Endothelial cell of hepatic sinusoid (primary cell): ENCODE data around the gene ZG16B.

Source experiments
- in situ Hi-C: cut with HindIII; loops from 2 replicates; pipeline ENCODE4 v1.10.0; 2017; ENCODE audit warnings: low sequenced_read_pairs

Gene ZG16B

DNA sequence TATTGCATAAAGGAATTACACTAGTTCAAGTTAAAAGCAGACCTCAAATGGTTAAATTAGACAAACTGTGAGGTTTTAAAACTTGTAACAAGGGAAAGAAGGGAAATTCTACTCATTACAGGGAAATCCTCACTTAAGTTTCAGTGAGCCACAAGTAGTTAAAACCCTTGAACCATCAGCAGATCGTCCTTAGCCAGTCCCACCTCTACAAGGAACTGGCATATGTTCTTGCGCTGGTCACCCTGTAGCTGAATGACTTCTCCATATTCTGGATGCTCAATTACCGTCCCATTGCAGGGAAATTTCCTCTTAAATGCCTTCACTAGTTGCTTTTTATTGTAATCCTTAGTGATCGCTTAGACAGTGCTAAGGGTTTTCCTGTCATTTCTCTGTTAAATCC, 7.6 kb upstream of the ZG16B start:
- in situ Hi-C loops, result loop anchor here (5.0 kb wide), 1 partner anchor 80 kb away; no protein-coding TSS in a partner anchor

DNA sequence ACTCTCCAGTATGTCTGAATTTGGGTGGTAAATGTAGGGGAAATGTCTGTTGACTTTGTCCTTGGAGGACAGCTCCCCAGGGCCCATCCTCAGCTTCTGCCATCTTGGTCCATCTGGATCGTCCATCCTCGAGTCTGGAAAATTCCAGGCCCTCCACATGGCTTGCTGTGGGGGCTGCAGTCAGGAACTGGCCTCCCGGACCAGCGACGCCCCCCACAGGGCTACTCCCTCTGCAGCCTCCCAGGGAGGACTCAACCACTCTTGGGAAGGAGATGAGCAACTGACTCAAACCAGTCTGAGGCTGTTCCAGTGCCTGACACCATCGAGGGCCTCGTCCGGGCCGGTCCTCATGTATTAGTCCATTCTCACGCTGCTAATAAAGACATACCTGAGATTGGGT, 5.5 kb upstream of the ZG16B start:
- in situ Hi-C loops, result loop anchor here (5.0 kb wide), 1 partner anchor 82 kb away; no protein-coding TSS in a partner anchor

DNA sequence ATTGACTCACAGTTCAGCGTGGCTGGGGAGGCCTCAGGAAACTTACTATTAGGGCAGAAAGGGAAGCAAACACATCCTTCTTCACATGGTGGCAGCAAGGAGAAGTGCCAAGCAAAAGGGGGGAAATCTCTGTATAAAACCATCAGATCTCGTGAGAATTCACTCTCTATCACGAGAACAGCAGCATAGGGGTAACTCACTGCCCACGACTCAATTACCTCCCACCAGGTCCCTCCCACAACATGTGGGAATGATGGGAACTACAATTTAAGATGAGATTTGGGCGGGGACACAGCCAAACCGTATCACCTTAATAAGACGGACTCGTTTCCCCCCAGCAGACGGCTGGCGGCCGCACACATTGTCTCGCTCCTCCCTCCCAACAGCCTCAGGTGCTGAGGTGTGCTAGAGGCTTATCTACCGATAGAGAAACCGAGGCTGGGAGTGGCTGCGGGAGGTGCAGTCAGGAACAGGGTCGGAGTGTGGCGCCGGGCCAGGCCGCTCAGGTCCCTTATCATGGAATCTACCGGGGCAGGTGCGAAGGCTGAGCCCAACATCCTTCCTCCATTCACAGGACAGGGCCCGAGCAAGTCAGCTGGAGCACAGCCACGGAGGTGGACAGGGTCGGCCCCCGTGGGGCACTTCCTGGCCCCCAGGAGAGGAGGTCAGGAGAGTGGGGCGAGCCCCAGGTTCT, 4.9 kb upstream of the ZG16B start:
- in situ Hi-C loops, result no loop called here

DNA sequence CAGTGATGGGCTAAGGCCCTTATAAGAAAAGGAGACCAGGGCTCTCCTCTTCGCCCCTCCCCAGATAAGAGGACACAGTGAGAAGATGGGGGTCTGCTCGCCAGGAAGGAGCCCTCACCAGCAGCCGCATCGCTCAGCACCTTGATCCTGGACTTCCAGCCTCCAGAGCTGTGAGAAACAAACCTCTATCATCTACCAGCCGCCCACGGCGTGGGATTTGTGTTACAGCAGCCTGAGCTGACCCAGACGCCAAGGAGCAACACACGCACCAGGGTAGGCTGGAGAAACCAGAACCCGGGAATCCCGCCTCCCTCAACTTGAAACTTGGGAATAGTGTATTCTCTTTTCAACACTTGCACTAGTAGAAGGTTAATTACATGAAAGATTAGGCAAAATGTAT, 4.2 kb upstream of the ZG16B start:
- in situ Hi-C loops, result no loop called here

DNA sequence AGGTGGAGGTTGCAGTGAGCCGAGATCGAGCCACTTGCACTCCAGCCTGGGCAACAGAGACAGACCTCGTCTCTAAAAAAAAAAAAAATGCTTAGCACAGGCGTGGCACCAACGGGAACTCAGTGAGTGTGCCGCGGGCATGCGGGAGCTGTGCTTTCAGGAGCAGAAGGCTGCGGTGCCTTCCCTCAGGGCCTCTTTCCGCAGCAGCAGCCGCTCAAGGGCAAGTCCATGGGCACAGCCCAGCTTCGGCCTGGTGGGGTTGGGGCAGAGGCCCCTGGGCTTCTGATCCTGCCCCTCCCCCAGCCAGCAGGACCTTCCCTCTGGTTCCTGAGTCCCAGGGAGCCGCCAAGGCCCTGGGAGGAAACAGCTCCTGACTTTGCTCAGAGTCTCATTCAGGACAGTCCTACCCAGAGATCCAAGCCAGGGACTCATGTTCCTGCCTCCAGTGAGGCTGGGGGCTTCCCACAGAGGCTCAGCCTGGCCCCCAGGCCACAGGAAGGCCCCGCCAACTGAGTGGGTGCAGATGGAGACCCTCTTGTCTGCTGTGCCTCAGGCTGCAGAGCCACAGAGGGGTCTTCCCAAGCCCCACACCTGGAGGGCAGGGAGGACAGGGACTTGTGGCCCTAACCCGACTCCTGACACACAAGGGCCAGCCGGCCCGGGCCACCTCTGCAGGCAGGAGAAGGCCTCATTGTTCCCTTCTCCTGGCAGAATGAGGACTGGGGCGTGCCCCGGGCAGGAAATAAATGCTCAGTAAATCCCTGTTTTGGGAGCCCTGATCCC, 3.3 kb upstream of the ZG16B start:
- in situ Hi-C loops, result no loop called here

DNA sequence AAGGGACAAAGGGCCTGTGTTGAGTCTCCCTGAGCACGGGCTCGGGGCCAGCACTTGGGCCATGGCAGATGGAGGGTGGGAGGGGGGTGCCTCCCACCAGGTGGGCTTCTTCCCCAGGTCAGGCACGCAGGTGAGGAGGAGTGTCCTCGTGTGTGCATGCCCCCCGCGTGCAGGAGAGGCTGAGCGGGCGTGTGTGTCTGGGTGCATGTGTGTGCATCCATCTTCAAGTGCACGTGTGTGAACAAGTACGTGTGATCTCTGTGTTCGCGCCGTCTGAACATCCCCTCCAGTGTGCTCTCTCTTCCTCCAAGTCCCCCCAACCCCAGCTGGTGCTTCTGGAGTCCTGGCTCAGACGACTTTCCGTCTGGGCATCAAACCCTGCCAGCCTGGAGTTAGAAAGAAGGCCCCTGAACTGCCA, 2.7 kb upstream of the ZG16B start:
- in situ Hi-C loops, result no loop called here

DNA sequence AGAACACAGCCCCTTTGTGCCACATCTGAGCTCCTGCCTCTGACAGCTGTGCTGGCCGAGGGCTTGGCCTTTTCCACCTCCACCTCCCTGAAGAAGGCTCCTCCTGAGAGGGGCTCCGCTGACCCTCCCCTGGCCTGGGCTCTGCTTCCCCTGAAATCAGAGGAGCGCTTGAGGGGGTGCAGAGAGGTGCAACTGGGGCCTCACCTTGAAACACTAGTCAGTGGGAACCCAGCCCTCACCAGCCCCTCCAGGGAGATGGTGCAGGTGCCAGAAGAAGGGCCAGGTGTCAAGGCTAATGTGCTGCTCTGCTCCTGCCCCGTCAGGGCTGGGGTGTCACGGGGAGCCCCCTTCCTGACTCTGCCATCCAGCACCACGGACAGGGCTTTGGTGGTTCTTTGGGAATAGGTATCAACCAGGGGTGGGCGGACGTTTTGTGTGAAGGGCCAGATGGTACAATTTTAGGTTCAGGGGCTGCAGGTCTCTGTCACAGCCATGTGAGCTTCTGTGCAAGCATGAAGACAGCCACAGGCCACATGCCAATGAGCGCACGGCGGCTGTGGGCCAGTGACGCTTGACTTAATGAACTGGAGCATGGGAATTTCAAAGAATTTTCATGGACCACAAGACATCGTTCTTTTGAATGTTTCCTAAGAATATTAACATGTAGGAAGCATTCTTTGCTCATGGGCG, 2.1 kb upstream of the ZG16B start:
- in situ Hi-C loops, result no loop called here

DNA sequence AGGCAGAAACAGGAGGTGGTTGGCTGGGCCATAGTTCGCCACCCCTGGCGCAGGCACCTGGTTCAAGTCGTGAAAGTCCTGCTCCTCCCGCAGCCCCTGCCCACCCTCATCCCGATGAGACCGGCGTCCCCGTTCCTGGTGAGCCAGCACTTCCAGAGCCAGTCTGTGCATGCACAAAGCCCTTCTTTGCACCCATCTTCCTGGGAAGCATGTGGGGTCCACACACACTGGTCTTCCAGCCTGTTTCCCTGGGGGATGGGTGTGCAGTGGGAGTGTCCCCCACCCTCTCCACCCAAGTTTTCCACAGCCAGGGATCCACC, 1.6 kb upstream of the ZG16B start:
- in situ Hi-C loops, result no loop called here

DNA sequence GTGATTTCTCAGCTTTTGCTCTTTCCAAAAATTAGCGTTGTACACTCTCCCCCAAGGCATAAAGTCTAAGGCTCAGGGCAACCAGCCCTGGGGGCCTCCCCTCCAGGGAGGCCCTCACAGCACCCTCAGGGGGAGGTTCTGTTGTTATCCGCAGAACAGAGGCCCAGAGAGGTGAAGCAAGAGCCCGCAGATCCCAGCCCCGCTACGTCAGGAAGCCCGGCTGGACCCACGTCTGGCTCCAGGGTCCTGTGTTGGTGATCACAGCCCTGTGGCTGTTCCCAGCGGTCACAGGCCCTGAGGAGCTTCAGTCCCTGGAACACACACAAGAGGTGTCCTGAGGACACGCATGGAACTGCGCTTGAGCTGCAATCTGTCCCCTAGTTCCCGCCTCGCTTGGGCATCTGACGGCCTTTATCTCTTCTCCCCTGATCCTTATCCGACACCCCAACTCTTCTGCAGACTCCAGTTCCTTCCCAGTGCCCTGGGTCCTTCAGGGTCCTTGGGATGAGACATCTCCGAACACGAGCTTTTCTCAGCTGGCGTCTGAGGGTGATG, 1.1 kb upstream of the ZG16B start:
- in situ Hi-C loops, result no loop called here

DNA sequence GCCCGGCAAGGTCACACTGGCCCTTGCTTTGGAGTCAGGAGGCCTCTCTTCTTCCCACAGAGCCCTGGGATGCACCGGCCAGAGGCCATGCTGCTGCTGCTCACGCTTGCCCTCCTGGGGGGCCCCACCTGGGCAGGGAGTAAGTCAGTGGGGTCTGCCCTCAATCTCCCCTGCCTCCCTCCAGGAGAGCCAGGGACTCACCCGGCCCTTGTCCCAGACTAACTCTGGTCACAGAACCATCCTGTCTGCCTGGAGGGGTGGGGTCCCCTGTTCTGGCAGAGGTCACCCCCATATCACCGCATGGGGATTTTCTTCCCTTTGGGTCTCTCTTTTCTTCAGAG, 222 bp downstream of the ZG16B start:
- in situ Hi-C loops, result no loop called here

DNA sequence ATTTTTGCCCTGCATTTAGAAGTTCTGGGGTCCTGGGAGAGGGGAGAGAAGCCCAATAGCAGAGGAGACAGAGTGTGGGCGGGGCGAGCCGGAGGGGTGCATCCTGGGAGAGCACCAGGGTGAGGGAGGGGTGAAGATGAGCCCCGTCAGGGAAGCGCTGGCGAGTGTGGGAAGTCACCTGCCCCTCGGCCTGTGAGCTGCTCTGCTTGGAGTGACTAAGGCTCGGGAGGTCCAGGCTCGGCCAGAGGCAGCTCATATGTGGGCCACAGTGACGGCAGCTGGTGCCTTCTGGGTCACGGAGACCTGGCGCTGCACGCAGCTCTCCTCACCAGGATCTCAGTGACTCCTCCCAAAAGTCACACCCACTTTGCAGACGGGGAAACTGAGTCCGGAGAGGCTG, 1.1 kb downstream of the ZG16B start:
- in situ Hi-C loops, result no loop called here

DNA sequence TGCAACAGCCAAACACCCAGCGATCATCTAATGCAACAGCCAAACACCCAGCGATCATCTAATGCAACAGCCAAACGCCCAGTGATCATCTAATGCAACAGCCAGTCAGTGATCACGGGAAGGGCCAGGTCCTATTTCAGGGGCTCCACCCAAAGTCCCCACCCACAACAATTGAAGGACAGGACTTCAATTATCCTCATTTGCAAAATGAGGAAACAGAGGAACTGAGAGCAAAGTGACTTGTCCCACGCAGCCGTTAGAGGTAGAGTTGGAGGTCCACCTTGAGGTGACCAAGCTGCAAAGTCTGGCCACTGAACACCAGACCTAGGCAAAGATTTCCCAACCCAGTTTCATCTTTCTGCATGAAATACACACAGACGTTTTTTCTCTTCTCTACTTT, 3.7 kb downstream of the ZG16B start:
- in situ Hi-C loops, result no loop called here

DNA sequence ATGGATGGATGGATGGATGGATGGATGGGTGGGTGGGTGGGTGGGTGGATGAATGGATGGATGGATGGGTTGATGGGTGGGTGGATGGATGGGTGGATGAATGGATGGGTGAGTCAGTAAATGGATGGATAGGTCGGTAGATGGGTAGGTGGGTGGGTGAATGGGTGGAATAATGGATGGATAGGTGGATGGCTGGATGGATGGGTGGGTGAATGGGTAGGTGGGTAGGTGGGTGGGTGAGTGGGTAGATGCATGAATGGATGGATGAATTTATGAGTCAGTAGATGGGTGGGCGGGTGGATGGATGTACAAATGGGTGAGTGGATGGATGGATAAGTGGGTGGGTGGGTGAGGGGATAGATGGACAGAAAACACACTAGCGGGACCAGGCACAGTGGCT, 4.9 kb downstream of the ZG16B start:
- in situ Hi-C loops, result no loop called here

DNA sequence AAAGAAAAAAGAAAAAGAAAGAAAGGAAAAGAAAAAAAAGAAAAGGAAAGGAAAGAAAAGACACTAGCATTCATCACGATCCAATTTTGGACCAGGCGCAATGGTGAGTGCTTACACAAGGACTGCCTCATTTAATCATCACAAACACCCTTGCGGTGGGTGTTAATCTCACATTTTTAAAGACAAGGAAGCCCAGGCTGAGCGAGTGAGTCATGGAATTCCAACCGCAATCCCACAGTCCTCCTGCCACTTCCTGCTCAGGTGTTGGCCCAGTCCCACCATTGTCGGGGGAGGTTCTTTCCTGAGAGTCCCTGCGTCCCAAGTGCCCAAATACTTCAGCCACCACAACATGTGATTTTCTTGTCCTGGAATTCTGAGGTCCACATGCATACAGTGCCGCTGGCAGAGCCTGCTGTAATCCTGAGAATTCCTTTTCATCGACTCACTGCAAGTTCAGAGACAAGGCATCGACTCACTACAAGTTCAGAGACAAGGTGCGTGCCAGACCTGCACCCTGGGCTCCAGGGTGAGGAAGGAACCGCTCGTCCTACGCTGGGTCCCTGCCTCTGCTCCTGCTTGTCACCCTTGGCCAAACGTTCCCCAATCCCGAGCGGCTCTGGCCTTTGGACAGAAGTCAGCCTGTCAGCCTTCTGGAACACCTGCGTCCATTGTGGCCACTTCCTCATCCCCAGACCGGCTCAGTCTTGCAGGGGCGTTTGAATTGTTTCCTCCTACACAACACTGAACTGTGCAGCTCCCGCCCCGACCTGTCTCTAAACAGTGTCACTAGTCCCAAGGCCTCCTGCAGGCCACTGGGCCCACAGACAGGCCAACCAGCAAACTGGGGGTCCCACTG, 5.8 kb downstream of the ZG16B start:
- in situ Hi-C loops, result no loop called here

DNA sequence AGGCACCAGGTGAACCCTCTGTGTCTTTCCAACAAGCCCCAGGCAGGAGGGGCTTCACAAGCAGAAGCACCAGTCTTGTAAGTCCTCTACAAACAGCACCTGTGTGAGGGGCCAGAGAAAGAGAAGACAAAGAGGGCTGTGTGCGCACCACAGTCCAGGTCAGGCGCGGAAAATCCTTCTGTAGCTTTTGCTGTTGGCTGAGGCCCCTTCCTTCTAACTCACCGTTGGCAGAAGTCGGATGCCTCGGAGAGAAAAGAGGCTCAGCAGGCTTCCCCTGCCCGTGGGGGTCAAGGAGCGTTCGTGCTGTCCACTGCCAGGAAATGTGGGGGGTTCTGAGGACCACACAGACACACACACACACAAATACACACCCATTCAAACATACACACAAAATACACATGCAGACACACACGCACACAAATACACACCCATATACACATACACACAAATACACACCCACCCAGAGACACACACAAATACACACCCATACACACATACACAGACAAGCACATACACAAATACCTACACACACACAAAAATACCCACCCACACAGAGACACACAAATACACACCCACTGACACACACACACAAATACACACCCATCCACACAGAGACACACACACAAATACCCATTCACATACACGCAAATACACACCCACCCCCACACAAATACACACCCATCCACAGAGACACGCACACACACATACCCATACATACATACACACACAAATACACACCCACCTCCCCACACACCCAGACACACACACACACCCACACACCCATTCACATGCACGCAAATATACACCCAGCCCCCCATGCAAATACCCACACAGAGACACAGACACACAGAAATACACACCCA, 6.8 kb downstream of the ZG16B start:
- in situ Hi-C loops, result no loop called here

DNA sequence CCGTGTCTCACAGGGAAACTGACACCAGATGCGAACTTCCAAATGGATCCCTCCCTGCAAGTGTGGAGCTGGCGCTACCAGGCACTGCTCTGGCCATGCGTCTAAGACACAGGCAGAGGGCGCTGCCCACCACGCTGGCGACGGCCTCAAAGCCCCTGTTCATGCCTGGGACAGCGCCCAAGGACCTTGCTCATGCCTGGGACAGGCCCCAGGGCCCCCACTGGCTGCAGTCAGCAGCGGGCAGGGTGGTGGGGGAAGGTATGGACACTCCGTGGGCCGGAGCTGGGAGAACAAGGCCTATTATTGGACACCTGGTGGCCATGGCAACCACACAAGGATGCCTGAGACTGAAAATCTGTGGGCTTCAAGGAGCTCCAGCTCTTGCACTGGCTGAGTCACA, 8.8 kb downstream of the ZG16B start:
- in situ Hi-C loops, result no loop called here

DNA sequence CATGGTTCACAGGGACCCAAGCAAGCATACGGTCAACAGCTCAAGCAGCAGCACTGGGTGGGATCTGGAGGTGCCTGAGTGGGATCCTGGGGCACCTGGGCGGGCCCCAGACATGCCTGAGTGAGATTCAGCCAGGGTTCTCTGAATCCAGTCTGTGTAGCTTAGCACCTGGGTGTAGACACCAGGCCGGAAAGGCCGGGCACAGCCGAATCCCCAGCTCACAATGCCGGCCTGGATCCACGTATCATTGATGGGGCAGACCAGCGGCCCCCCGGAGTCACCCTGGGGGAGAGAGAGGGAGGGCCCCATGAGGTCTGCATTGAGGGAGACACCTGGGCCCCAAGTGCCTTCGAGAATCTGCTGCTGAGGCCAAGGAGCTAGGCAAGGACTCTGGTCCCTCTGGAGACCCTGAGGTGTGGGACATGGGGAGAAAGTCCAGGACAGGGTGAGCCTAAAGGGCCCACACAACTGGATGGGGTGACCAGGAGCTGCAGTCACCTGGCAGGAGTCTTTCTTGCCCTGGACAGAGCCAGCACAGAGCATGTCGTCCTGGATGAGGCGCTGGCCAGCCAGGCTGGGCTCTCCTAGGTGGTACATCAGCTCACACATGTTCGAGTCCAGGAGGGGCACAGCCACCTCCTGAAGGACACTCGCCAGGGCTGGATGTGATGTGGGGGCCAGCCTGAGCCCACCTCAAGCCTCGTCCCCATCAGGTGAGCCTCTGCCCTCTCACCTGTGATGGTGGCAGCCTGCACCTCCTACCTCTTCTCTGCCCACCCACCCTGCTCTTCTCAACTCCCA, 9.7 kb downstream of the ZG16B start:
- in situ Hi-C loops, result no loop called here

DNA sequence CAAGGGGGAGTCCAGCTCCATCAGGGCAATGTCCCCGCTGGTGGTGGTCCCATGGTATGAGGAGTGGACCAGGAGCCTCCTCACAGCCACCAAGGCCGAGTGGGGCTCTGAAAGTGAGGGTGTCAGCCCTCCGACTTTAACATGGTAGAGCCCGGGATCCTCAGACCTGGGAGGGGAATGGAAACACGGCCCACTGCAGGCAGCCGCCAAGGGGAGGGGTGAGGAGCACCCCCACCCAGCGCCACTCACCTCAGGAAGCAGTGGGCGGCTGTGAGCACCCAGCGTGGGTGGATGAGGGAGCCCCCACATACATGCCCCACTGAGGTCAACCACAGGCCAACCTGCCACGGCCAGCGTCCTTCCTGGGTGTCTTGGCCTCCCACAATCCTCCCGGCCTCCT, 10.8 kb downstream of the ZG16B start:
- in situ Hi-C loops, result no loop called here
